BLaER1 (cell line): ENCODE results near the gene DPP6.

Source experiments
- H3K27ac ChIP-seq: shearing (Covaris generic); formaldehyde crosslinking; 2 replicates; pipeline ENCODE4 v1.8.1; 2022
- H3K27me3 ChIP-seq: shearing (Covaris generic); formaldehyde crosslinking; 2 replicates; pipeline ENCODE4 v1.8.1; 2022
- H3K36me3 ChIP-seq: shearing (Covaris generic); formaldehyde crosslinking; 2 replicates; pipeline ENCODE4 v1.8.1; 2022
- H3K4me1 ChIP-seq: shearing (Covaris generic); formaldehyde crosslinking; 2 replicates; pipeline ENCODE4 v1.8.1; 2022
- H3K4me2 ChIP-seq: shearing (Covaris generic); formaldehyde crosslinking; 2 replicates; pipeline ENCODE4 v1.8.1; 2022
- H3K4me3 ChIP-seq: shearing (Covaris generic); formaldehyde crosslinking; 2 replicates; pipeline ENCODE4 v1.8.1; 2022
- H3K9ac ChIP-seq: shearing (Covaris generic); formaldehyde crosslinking; 2 replicates; pipeline ENCODE4 v1.8.1; 2022
- H3K9me3 ChIP-seq: shearing (Covaris generic); formaldehyde crosslinking; 2 replicates; pipeline ENCODE4 v1.8.1; 2022
- H4K20me1 ChIP-seq: shearing (Covaris generic); formaldehyde crosslinking; 2 replicates; pipeline ENCODE4 v1.8.1; 2022
- Cebpa-rat ChIP-seq: shearing (Covaris generic); IDR thresholded peaks from 2 replicates; pipeline ENCODE4 v1.8.1; 2022

Gene DPP6

DNA sequence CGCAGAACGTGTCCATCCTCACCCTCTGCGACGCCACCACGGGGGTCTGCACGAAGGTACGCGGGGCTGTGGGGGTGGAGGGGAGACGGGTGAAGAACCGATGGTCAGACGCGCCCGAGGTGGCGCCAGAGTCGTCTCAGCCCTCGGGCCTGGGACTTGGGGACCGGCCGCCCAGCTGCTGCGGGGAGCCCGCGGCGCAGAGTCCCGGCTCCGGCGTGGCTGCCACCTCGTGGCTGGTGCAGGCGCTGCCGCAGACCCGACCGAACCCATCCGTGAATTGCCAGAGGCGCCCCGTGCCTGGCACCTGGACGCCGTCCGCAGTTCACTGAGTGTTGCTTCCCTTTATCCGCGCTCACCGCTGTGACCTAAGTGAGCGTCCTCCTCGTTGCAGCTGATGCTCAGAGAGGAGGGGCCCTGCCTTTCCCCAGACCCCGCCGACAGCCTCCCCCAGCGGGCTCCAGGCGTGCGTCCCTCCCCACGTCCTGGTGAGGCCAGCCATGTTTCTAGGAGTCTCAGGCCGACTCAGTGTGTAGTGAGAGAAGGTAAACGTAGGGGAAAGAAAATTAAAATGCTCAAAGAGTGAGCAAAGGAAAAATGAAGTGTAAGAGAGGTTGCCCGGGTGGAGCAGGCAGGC, 742.1 kb downstream of the DPP6 start:
- H3K9me3 ChIP-seq: no peaks in the 10 kb centered on the region
- no peak overlapping the region for H3K9ac ChIP-seq
- no peak overlapping the region for H3K4me2 ChIP-seq
- H3K27me3 ChIP-seq: no peaks in the 10 kb centered on the region
- H3K4me3 ChIP-seq: no peak overlapping the region
- H3K36me3 ChIP-seq: no peaks in the 10 kb centered on the region
- TF ChIP-seq Cebpa-rat: no peak
- H3K27ac ChIP-seq: no peak overlapping the region
- no peaks in the 10 kb centered on the region for H4K20me1 ChIP-seq
- H3K4me1 ChIP-seq: no peaks in the 10 kb centered on the region

DNA sequence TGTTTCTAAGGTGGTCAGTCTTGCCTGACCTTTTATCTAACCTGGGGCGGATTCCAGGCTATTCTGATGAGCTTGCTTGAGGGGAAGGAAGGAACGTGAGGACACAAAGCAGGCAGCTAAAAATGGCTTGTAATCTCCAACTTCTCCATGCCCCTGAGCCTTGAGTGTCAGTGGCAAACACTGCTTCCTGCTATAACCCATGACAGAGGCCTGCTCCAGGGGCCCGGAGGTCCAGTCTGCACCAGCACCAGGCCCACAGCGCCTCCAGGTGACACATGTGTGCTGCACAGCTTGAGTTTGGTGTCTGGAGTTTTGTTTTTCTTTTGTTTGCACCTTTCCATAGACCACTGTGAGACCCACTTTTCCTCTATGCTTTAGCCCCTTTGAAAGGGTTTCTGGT, 742.8 kb downstream of the DPP6 start:
- Histone ChIP-seq H3K9ac (no peak overlapping the region), H3K9me3 (no peaks in the 10 kb centered on the region), H3K4me3 (no peak overlapping the region), H4K20me1 (no peaks in the 10 kb centered on the region), H3K27ac (no peak overlapping the region), H3K4me1 (no peaks in the 10 kb centered on the region), H3K4me2 (no peak overlapping the region), H3K36me3 (no peaks in the 10 kb centered on the region), H3K27me3 (no peaks in the 10 kb centered on the region)
- no peak for TF ChIP-seq Cebpa-rat

- no peaks in the 10 kb centered on the region for H3K36me3 ChIP-seq
- no peaks in the 10 kb centered on the region for H4K20me1 ChIP-seq
- H3K4me3 ChIP-seq: no peak overlapping the region
- no peak overlapping the region for H3K4me2 ChIP-seq
- H3K9me3 ChIP-seq: no peaks in the 10 kb centered on the region
- H3K27ac ChIP-seq: no peak overlapping the region
- H3K4me1 ChIP-seq: no peaks in the 10 kb centered on the region
- no peak for TF ChIP-seq Cebpa-rat
- H3K27me3 ChIP-seq: no peaks in the 10 kb centered on the region
- no peak overlapping the region for H3K9ac ChIP-seq
Observed at GRCh38 chr7:154795437-154795836, 743.2 kb downstream of the DPP6 start.

- H3K36me3 ChIP-seq: no peaks in the 10 kb centered on the region
- H3K9ac ChIP-seq: no peak overlapping the region
- H4K20me1 ChIP-seq: no peaks in the 10 kb centered on the region
- H3K9me3 ChIP-seq: no peaks in the 10 kb centered on the region
- H3K4me1 ChIP-seq: no peaks in the 10 kb centered on the region
- no peaks in the 10 kb centered on the region for H3K27me3 ChIP-seq
- TF ChIP-seq Cebpa-rat: no peak
- no peak overlapping the region for H3K4me2 ChIP-seq
- H3K27ac ChIP-seq: no peak overlapping the region
- no peak overlapping the region for H3K4me3 ChIP-seq
Observed at GRCh38 chr7:154804449-154804848, 752.3 kb downstream of the DPP6 start.

DNA sequence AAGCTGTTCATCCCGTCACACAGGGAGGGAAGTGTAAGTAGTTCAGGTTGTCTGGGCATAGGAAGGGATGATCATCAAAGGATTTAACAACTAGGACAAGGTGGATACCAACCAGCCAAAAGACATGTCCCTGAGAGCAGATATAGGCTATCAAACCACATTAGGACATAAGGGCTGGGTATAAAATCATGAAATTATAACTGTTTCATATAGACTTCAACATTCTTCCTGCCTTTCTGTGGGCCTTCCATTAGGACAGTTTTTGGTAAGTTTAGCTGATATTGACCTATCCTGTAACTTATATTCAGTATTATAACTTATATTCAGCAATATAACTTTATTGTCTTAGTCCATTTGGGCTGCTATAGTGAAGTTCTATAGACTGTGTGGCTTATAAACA, 759.8 kb downstream of the DPP6 start:
- Histone ChIP-seq H3K4me2 (no peak overlapping the region), H3K9me3 (peaks cover 45% of the 10 kb centered on the region), H3K27me3 (no peaks in the 10 kb centered on the region), H3K4me3 (no peak overlapping the region), H3K27ac (no peak overlapping the region), H4K20me1 (no peaks in the 10 kb centered on the region), H3K9ac (no peak overlapping the region), H3K36me3 (no peaks in the 10 kb centered on the region), H3K4me1 (no peaks in the 10 kb centered on the region)
- no peak for TF ChIP-seq Cebpa-rat

GRCh38 chr7:154817224-154817896, 765.2 kb downstream of the DPP6 start:
- Histone ChIP-seq H3K4me3 (no peak overlapping the region), H3K36me3 (no peaks in the 10 kb centered on the region), H3K9ac (no peak overlapping the region), H3K27me3 (no peaks in the 10 kb centered on the region), H3K27ac (no peak overlapping the region), H3K4me2 (no peak overlapping the region), H3K4me1 (no peaks in the 10 kb centered on the region), H3K9me3 (peaks cover 22% of the 10 kb centered on the region), H4K20me1 (no peaks in the 10 kb centered on the region)
- no peak for TF ChIP-seq Cebpa-rat

- Histone ChIP-seq H3K9ac (no peak overlapping the region), H3K9me3 (no peaks in the 10 kb centered on the region), H4K20me1 (no peaks in the 10 kb centered on the region), H3K4me1 (peaks cover 13% of the 10 kb centered on the region), H3K4me3 (no peak overlapping the region), H3K36me3 (no peaks in the 10 kb centered on the region), H3K27ac (no peak overlapping the region), H3K27me3 (no peaks in the 10 kb centered on the region), H3K4me2 (peak overlapping the region; percentile 36; the same call in 1 of the 2 replicates)
- no peak for TF ChIP-seq Cebpa-rat
Observed at GRCh38 chr7:154827007-154827406, 774.8 kb downstream of the DPP6 start.

GRCh38 chr7:154832557-154833138, 780.5 kb downstream of the DPP6 start:
- no peak overlapping the region for H3K4me2 ChIP-seq
- no peak overlapping the region for H3K4me3 ChIP-seq
- TF ChIP-seq Cebpa-rat: no peak
- no peaks in the 10 kb centered on the region for H3K9me3 ChIP-seq
- no peak overlapping the region for H3K9ac ChIP-seq
- no peaks in the 10 kb centered on the region for H4K20me1 ChIP-seq
- peaks cover 28% of the 10 kb centered on the region for H3K4me1 ChIP-seq
- no peak overlapping the region for H3K27ac ChIP-seq
- no peaks in the 10 kb centered on the region for H3K27me3 ChIP-seq
- H3K36me3 ChIP-seq: no peaks in the 10 kb centered on the region

- H4K20me1 ChIP-seq: no peaks in the 10 kb centered on the region
- no peak overlapping the region for H3K4me2 ChIP-seq
- no peak overlapping the region for H3K4me3 ChIP-seq
- no peaks in the 10 kb centered on the region for H3K36me3 ChIP-seq
- H3K27me3 ChIP-seq: no peaks in the 10 kb centered on the region
- peaks cover 21% of the 10 kb centered on the region for H3K4me1 ChIP-seq
- H3K9ac ChIP-seq: no peak overlapping the region
- H3K27ac ChIP-seq: no peak overlapping the region
- TF ChIP-seq Cebpa-rat: no peak
- H3K9me3 ChIP-seq: no peaks in the 10 kb centered on the region
Observed at GRCh38 chr7:154836021-154836448, 783.8 kb downstream of the DPP6 start.

DNA sequence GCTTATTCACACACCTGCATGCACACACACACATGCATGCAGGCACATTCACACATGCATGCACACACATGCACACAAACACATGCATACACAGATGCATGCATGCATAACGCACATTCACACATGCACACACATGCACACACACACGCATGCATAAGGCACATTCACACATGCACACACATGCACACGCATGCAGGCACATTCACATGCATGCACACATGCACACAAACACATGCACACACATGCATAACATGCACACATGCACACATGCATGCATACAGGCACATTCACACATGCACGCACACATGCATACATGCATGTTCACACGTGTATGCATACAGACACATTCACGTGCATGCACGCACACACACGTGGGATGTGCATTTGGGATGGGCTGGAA, 784.9 kb downstream of the DPP6 start:
- Histone ChIP-seq H3K4me1 (peaks cover 21% of the 10 kb centered on the region), H3K27ac (no peak overlapping the region), H3K36me3 (no peaks in the 10 kb centered on the region), H3K27me3 (no peaks in the 10 kb centered on the region), H3K4me2 (no peak overlapping the region), H3K4me3 (no peak overlapping the region), H3K9ac (no peak overlapping the region), H3K9me3 (no peaks in the 10 kb centered on the region), H4K20me1 (no peaks in the 10 kb centered on the region)
- no peak for TF ChIP-seq Cebpa-rat
